Measurements from ENCODE around the gene INPP5D. TPM values are rescaled to one million over a fixed set of nuclear protein-coding genes. Genes with fewer than 3 reads are reported as not detected.

INPP5D gene
- total and polyA plus RNA-seq, 3 donors from 2014 or later: 5.7 to 12.7 (median 11.2) TPM

GRCh38 chr2:233248999-233249398 lies 188.9 kb downstream of the INPP5D start:
- Histone ChIP-seq H3K36me3 (ENCODE audit: low read depth, missing control alignments) (no peaks in the 10 kb centered on the region), H3K9me3 (no peaks in the 10 kb centered on the region), H3K4me3 (no peak overlapping the region), H3K27ac (no peak overlapping the region), H3K27me3 (no peaks in the 10 kb centered on the region), H3K4me1 (peaks cover 10% of the 10 kb centered on the region)
- DNase-seq: no peak
- TF ChIP-seq POLR2A (IDR thresholded peaks at IDR 0.05): no peak
- TF ChIP-seq, protein P1, sequence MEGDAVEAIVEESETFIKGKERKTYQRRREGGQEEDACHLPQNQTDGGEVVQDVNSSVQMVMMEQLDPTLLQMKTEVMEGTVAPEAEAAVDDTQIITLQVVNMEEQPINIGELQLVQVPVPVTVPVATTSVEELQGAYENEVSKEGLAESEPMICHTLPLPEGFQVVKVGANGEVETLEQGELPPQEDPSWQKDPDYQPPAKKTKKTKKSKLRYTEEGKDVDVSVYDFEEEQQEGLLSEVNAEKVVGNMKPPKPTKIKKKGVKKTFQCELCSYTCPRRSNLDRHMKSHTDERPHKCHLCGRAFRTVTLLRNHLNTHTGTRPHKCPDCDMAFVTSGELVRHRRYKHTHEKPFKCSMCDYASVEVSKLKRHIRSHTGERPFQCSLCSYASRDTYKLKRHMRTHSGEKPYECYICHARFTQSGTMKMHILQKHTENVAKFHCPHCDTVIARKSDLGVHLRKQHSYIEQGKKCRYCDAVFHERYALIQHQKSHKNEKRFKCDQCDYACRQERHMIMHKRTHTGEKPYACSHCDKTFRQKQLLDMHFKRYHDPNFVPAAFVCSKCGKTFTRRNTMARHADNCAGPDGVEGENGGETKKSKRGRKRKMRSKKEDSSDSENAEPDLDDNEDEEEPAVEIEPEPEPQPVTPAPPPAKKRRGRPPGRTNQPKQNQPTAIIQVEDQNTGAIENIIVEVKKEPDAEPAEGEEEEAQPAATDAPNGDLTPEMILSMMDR (IDR thresholded peaks at IDR 0.05): no peak
- 75 to 76% methylated on average over 7 of the region's 7 CpGs for WGBS, 2 donors
- intact Hi-C loops (cut with DNase I; ENCODE audit: low total_unique reads): no loop called here

GRCh38 chr2:233250568-233250967 lies 190.4 kb downstream of the INPP5D start:
- Histone ChIP-seq H3K4me1 (peaks cover 10% of the 10 kb centered on the region), H3K27ac (peak overlapping the region; percentile 73 to 85), H3K27me3 (no peaks in the 10 kb centered on the region), H3K4me3 (no peak overlapping the region), H3K9me3 (no peaks in the 10 kb centered on the region), H3K36me3 (ENCODE audit: low read depth, missing control alignments) (no peaks in the 10 kb centered on the region)
- 77 to 85% methylated on average over 9 of the region's 9 CpGs for WGBS, 2 donors
- DNase-seq: no peak
- intact Hi-C loops (cut with DNase I; ENCODE audit: low total_unique reads): loop anchor here (5.0 to 10.0 kb wide), 2 partner anchors 398 to 646 kb away; no protein-coding TSS in a partner anchor
- TF ChIP-seq, protein P1 (IDR thresholded peaks at IDR 0.05): no peak
- no peak for TF ChIP-seq POLR2A (IDR thresholded peaks at IDR 0.05)

GRCh38 chr2:233250985-233251305 lies 190.8 kb downstream of the INPP5D start:
- peaks cover 10% of the 10 kb centered on the region for H3K4me1 ChIP-seq
- H3K9me3 ChIP-seq: no peaks in the 10 kb centered on the region
- DNase-seq: no peak
- no peaks in the 10 kb centered on the region for H3K27me3 ChIP-seq
- intact Hi-C loops (cut with DNase I; ENCODE audit: low total_unique reads): loop anchor here (5.0 to 10.0 kb wide), 2 partner anchors 399 to 646 kb away; no protein-coding TSS in a partner anchor
- peak overlapping the region; percentile 96 to 99 for H3K4me3 ChIP-seq
- 42 to 69% methylated on average over 1 of the region's 1 CpG for WGBS, 2 donors
- TF ChIP-seq, protein P1 (IDR thresholded peaks at IDR 0.05): no peak
- TF ChIP-seq POLR2A (IDR thresholded peaks at IDR 0.05): no peak
- H3K27ac ChIP-seq: peak overlapping the region; percentile 73 to 85
- no peaks in the 10 kb centered on the region for H3K36me3 ChIP-seq (ENCODE audit: low read depth, missing control alignments)

DNA sequence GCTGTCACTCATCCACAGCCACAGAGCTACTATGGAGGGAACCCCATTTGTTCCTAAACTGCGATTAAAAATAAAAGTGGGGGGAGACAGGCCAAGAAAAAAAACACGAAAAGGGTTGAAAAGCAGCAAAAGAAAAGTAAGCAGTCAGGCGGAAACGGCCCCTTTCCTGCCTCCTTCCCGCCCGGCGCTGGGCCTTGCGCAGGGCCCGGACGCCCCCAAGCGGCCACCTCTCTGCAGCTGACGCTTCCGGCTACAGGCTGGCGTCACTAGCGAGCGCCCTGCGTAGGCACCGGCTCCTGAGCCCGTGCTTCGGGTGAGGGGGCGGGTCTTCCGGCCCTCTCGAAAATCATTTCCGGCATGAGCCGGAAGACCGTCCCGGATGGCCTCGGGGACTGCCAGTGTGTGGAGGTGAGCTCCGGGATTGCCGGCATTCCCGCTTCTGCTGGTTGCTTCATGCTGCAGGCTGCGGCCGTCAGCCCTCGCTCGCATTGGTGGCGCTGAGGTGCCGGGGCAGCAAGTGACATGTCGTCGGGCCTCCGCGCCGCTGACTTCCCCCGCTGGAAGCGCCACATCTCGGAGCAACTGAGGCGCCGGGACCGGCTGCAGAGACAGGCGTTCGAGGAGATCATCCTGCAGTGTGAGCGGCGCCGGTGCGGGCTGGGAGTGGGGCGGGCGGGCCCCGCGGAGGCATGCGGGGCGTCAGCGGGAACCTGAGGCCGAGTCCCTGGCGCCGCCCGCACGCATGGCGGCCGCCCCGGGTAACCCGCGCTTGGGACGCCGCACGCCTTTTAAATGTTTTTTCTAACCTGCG lies 191.4 kb downstream of the INPP5D start, which contains the start of gene ATG16L1:
ATG16L1 (plus strand) TSS at position 368 of the 811 bp plus-strand sequence; CDS start at position 523, 155 bp downstream.
- intact Hi-C loops (cut with DNase I; ENCODE audit: low total_unique reads): loop anchor here (5.0 to 10.0 kb wide), 2 partner anchors 399 to 647 kb away; no protein-coding TSS in a partner anchor
- Histone ChIP-seq H3K36me3 (ENCODE audit: low read depth, missing control alignments) (no peaks in the 10 kb centered on the region), H3K4me3 (peak within 1 kb of the TSS; percentile 96 to 99), H3K9me3 (no peaks in the 10 kb centered on the region), H3K27ac (peak within 1 kb of the TSS; percentile 73 to 85), H3K4me1 (peaks cover 10% of the 10 kb centered on the region), H3K27me3 (no peaks in the 10 kb centered on the region)
- DNase-seq: peak; percentile 98
- 0% methylated on average over 15 to 75 of the region's 75 CpGs for WGBS, 2 donors
- TF ChIP-seq, protein P1 (IDR thresholded peaks at IDR 0.05): peak; percentile 82 to 98 (median 95)
- TF ChIP-seq POLR2A (IDR thresholded peaks at IDR 0.05): no peak

All from testis (tissue), 3 donors.